Measurements from ENCODE around the gene CYP19A1.

- TF ChIP-seq CTCF (IDR thresholded peaks at IDR 0.05) = no peak
- no peak for TF ChIP-seq POLR2A (IDR thresholded peaks at IDR 0.05)
Observed at GRCh38 chr15:51244423-51244869, 94.0 kb downstream of the CYP19A1 start.
